HepG2 (cell line): ENCODE results near the gene BAG5. TPM values are rescaled to one million over a fixed set of nuclear protein-coding genes. Genes with fewer than 3 reads are reported as not detected.

Experiments
- ARNTL ChIP-seq: sonication (generic); formaldehyde crosslinking; IDR thresholded peaks from 2 replicates; pipeline ENCODE4 v1.4.0; 2020; ENCODE audit warnings: mild to moderate bottlenecking, missing genetic modification reagents
- BRCA1 ChIP-seq: sonication (generic); formaldehyde crosslinking; IDR thresholded peaks from 2 replicates; pipeline ENCODE4 v1.4.0; 2020; ENCODE audit warnings: missing genetic modification reagents
- CENPT ChIP-seq: sonication (generic); formaldehyde crosslinking; IDR thresholded peaks from 2 replicates; pipeline ENCODE4 v1.8.0; 2022; ENCODE audit warnings: low read depth, mild to moderate bottlenecking, moderate library complexity, missing genetic modification reagents
- DRAP1 ChIP-seq: IDR thresholded peaks from 2 replicates; pipeline ENCODE4 v1.6.1; 2016; ENCODE audit warnings: missing genetic modification reagents, missing compliant biosample characterization
- ELF3 ChIP-seq: IDR thresholded peaks from 2 replicates; pipeline ENCODE4 v1.6.1; 2016; ENCODE audit warnings: missing genetic modification reagents, missing compliant biosample characterization
- FOXK1 ChIP-seq: sonication (generic); formaldehyde crosslinking; IDR thresholded peaks from 2 replicates; pipeline ENCODE4 v1.4.0; 2020; ENCODE audit warnings: low read depth, missing genetic modification reagents, borderline replicate concordance
- FOXM1 ChIP-seq: sonication (generic); formaldehyde crosslinking; IDR thresholded peaks from 2 replicates; pipeline ENCODE4 v1.5.0; 2020; ENCODE audit warnings: missing genetic modification reagents
- GLMP ChIP-seq: sonication (generic); formaldehyde crosslinking; IDR thresholded peaks from 2 replicates; pipeline ENCODE4 v1.9.0; 2021; ENCODE audit warnings: missing genetic modification reagents, mild to moderate bottlenecking, borderline replicate concordance
- HDAC1 ChIP-seq: sonication (generic); formaldehyde crosslinking; IDR thresholded peaks from 2 replicates; pipeline ENCODE4 v1.5.1; 2020; ENCODE audit warnings: mild to moderate bottlenecking, missing genetic modification reagents
- NR2F6 ChIP-seq, 2 experiments: IDR thresholded peaks; 2 replicates each; pipeline ENCODE4 v1.6.1; 2016; ENCODE audit warnings: antibody characterized with exemption in 1 of 2, mild to moderate bottlenecking in 1 of 2
- REPIN1 ChIP-seq: sonication (generic); formaldehyde crosslinking; IDR thresholded peaks from 2 replicates; pipeline ENCODE4 v1.8.0; 2022; ENCODE audit warnings: missing genetic modification reagents, low read depth, mild to moderate bottlenecking, borderline replicate concordance
- SMARCC2 ChIP-seq: fragments of 450-650 bp; IDR thresholded peaks from 2 replicates; pipeline ENCODE4 v1.6.1; 2017; ENCODE audit warnings: antibody characterized with exemption, mild to moderate bottlenecking
- ZBTB37 ChIP-seq: sonication (generic); formaldehyde crosslinking; IDR thresholded peaks from 2 replicates; pipeline ENCODE4 v1.4.0; 2020; ENCODE audit warnings: mild to moderate bottlenecking, missing genetic modification reagents
- ZBTB7B ChIP-seq: sonication (generic); formaldehyde crosslinking; IDR thresholded peaks from 2 replicates; pipeline ENCODE4 v1.4.0; 2020; ENCODE audit warnings: missing genetic modification reagents
- ZNF407 ChIP-seq: sonication (generic); formaldehyde crosslinking; IDR thresholded peaks from one replicate; pipeline ENCODE4 v1.5.1; 2020; ENCODE audit warnings: mild to moderate bottlenecking, missing genetic modification reagents; ENCODE audit errors: not compliant biosample characterization
- polyA plus RNA-seq, 8 experiments: library from polyadenylated mRNA; depleted of rRNA in 3 of 8; stranded (reverse) in 7 of 8; unstranded in 1 of 8; fragments of >200 nt; fragmentation: Illumina TruSeq in 4 of 8; extraction: Trizol in 4 of 8; gene quantifications; 2 replicates each; pipeline versions ENCODE4 v1.2.1 to v1.2.3, GENCODE V29; 2011 to 2016; ENCODE audit warnings: low read depth in 4 of 8, missing spikeins in 1 of 8, mixed read lengths in 1 of 8; ENCODE audit not compliant: insufficient read depth in 1 of 8
- total RNA-seq, 5 experiments: library from RNA; depleted of rRNA; stranded (reverse); fragments of >200 nt; fragmentation: Illumina TruSeq; extraction: Trizol; gene quantifications; 2 replicates each; pipeline ENCODE4 v1.2.3, GENCODE V29; 2016; ENCODE audit warnings: low read depth in 1 of 5

BAG5 gene
- total and polyA plus RNA-seq, 2 of the 13 experiments (the other 11 are each of a cell fraction or from before 2014, with no cell fraction given): 3.5 to 21.0 TPM

GRCh38 chr14:103528587-103529382 lies 33.7 kb downstream of the BAG5 start, which contains the start of gene TRMT61A (continued):
- TF ChIP-seq ZBTB37 (0 out of 2 replicates have a peak, but pooled peaks have one; percentile 31), DRAP1 (0 out of 2 replicates have a peak, but pooled peaks have one; percentile 24), FOXK1 (peak; percentile 74), FOXM1 (CRISPR knock-in tag) (0 out of 2 replicates have a peak, but pooled peaks have one; percentile 33), NR2F6 (IDR thresholded peaks at IDR 0.05) (no peak), NR2F6 (CRISPR knock-in tag; IDR thresholded peaks at IDR 0.05) (peak; percentile 23; the same call in 1 of the 2 replicates), ZBTB7B (0 out of 2 replicates have a peak, but pooled peaks have one; percentile 21), BRCA1 (0 out of 2 replicates have a peak, but pooled peaks have one; percentile 40), SMARCC2 (no peak), ZNF407 (CRISPR knock-in tag) (no peak), REPIN1 (CRISPR knock-in tag) (peak; percentile 62; the same call in 1 of the 2 replicates), ARNTL (peak; percentile 11; the same call in 1 of the 2 replicates), CENPT (CRISPR knock-in tag) (no peak; the same call in 1 of the 2 replicates), HDAC1 (CRISPR knock-in tag) (peak; percentile 69), ELF3 (CRISPR knock-in tag) (peak; percentile 72), GLMP (CRISPR knock-in tag) (no peak)
